Ovary (tissue), 3 donors: ENCODE data around the gene TAGLN2.

ENCODE experiments used
- CTCF ChIP-seq, 3 donors: fragments of 450-650 bp in 2 of 3; fragments of 200-600 bp in 1 of 3; IDR thresholded peaks; one replicate each; pipeline versions ENCODE4 v1.5.1 to v1.8.0; 2016 to 2022; ENCODE audit warnings: antibody characterized with exemption in 3 of 3, mild to moderate bottlenecking in 1 of 3
- EP300 ChIP-seq: sonication (generic); formaldehyde crosslinking; IDR thresholded peaks from one replicate; pipeline ENCODE4 v1.6.1; 2017; ENCODE audit warnings: antibody characterized with exemption
- POLR2A ChIP-seq: fragments of 450-650 bp; IDR thresholded peaks from one replicate; pipeline ENCODE4 v1.6.1; 2017; ENCODE audit warnings: antibody characterized with exemption, mild to moderate bottlenecking, moderate library complexity
- donor health status: DM: no; HTN: no; CAD: no.

GRCh38 chr1:159934136-159935039, 9.1 kb upstream of the TAGLN2 start:
- TF ChIP-seq POLR2A (no peak), CTCF (IDR thresholded peaks at IDR 0.05) (no peak), EP300 (no peak)
